DOHH2 (cell line): Measurements from ENCODE around the gene MRPS25.

Source experiments
- H3F3A ChIP-seq: fragments of 200-600 bp; sonication (generic), shearing (Covaris generic); 2 replicates; pipeline ENCODE4 v1.6.0; 2016; ENCODE audit warnings: antibody characterized with exemption, mild to moderate bottlenecking; ENCODE audit not compliant: control insufficient read depth, insufficient read depth
- H3K27ac ChIP-seq: fragments of 200-600 bp; sonication (generic); 2 replicates; pipeline ENCODE4 v1.5.1; 2014; ENCODE audit warnings: low read depth, mild to moderate bottlenecking, low read length, moderate library complexity
- H3K27me3 ChIP-seq: fragments of 200-600 bp; sonication (generic); 2 replicates; pipeline ENCODE4 v1.6.1; 2014; ENCODE audit warnings: mild to moderate bottlenecking, low read length, mixed read lengths; ENCODE audit not compliant: control insufficient read depth
- H3K36me3 ChIP-seq: fragments of 200-600 bp; sonication (generic); 2 replicates; pipeline ENCODE4 v1.6.1; 2014; ENCODE audit warnings: mild to moderate bottlenecking, low read length, moderate library complexity, mixed read lengths; ENCODE audit not compliant: control insufficient read depth
- H3K4me1 ChIP-seq: fragments of 200-600 bp; sonication (generic); 2 replicates; pipeline ENCODE4 v1.6.1; 2014; ENCODE audit warnings: mild to moderate bottlenecking, low read length, mixed read lengths; ENCODE audit not compliant: control insufficient read depth
- H3K4me2 ChIP-seq: fragments of 200-600 bp; sonication (generic); 2 replicates; pipeline ENCODE4 v1.6.0; 2014; ENCODE audit warnings: mild to moderate bottlenecking, low read length, moderate library complexity
- H3K4me3 ChIP-seq: fragments of 200-600 bp; sonication (generic); 2 replicates; pipeline ENCODE4 v1.5.1; 2014; ENCODE audit warnings: mild to moderate bottlenecking, low read length, mixed read lengths
- H3K79me2 ChIP-seq: fragments of 200-600 bp; sonication (generic); 2 replicates; pipeline ENCODE4 v1.6.1; 2014; ENCODE audit warnings: mild to moderate bottlenecking, low read length, mixed read lengths; ENCODE audit not compliant: control insufficient read depth
- H3K9me2 ChIP-seq: fragments of 200-600 bp; sonication (generic); replicated peaks from 2 replicates; pipeline ENCODE4 v1.6.1; 2014; ENCODE audit warnings: mild to moderate bottlenecking, low read length, mixed read lengths; ENCODE audit not compliant: control insufficient read depth
- H3K9me3 ChIP-seq: fragments of 200-600 bp; sonication (generic); 2 replicates; pipeline ENCODE4 v1.6.1; 2014; ENCODE audit warnings: antibody characterized with exemption, low read length, mixed read lengths; ENCODE audit not compliant: control insufficient read depth, insufficient read depth
- H4K20me1 ChIP-seq: fragments of 200-600 bp; sonication (generic); 2 replicates; pipeline ENCODE4 v1.6.0; 2014; ENCODE audit warnings: low read depth, mild to moderate bottlenecking, antibody characterized with exemption, low read length, moderate library complexity; ENCODE audit not compliant: control insufficient read depth, insufficient read depth
- EZH2phosphoT487 ChIP-seq: fragments of 200-600 bp; sonication (generic); IDR thresholded peaks from 2 replicates; pipeline ENCODE4 v1.6.1; 2017; ENCODE audit warnings: borderline replicate concordance, mild to moderate bottlenecking, antibody characterized with exemption, low read length, moderate library complexity, mixed read lengths
- TF ChIP-seq, protein P1 (sequence below): fragments of 200-600 bp; sonication (generic); IDR thresholded peaks from one replicate; pipeline ENCODE4 v1.5.1; 2014; ENCODE audit warnings: antibody characterized with exemption, mild to moderate bottlenecking, low read depth, low read length; ENCODE audit not compliant: poor library complexity, severe bottlenecking

Gene MRPS25

DNA sequence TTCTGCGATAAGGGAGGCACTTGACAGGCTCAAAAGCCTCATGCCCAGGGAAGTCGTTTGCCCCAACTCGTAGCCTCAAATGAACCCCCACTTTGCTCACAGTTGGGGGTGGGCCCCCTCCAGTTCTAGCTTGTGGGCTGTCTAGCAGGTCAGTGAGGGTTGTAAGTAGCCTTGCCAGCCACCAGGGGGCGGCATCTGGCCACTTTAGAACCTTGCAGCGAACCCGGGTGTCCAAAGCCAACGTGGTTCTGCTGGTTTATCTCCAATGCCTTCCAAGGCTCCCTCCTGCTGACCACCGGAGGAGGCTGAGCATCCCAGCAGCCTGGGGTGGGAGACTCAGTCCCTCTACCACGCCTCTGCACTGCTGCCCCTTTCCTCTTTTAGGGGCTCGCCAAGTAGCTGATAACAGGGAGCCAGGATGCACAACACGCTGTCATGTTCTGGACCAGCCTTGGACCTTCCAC, 43.0 kb upstream of the MRPS25 start:
- no peaks in the 10 kb centered on the region for H3K9me3 ChIP-seq
- H3K9me2 ChIP-seq, result no peaks in the 10 kb centered on the region
- TF ChIP-seq EZH2phosphoT487, result no peak
- TF ChIP-seq, protein P1, sequence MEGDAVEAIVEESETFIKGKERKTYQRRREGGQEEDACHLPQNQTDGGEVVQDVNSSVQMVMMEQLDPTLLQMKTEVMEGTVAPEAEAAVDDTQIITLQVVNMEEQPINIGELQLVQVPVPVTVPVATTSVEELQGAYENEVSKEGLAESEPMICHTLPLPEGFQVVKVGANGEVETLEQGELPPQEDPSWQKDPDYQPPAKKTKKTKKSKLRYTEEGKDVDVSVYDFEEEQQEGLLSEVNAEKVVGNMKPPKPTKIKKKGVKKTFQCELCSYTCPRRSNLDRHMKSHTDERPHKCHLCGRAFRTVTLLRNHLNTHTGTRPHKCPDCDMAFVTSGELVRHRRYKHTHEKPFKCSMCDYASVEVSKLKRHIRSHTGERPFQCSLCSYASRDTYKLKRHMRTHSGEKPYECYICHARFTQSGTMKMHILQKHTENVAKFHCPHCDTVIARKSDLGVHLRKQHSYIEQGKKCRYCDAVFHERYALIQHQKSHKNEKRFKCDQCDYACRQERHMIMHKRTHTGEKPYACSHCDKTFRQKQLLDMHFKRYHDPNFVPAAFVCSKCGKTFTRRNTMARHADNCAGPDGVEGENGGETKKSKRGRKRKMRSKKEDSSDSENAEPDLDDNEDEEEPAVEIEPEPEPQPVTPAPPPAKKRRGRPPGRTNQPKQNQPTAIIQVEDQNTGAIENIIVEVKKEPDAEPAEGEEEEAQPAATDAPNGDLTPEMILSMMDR, result peak; percentile 97
- no peaks in the 10 kb centered on the region for H4K20me1 ChIP-seq
- 0 out of 2 replicates have a peak overlapping the region, but pooled peaks have one; percentile 40 for H3K4me3 ChIP-seq
- H3K4me2 ChIP-seq, result peak overlapping the region; percentile 61
- H3K79me2 ChIP-seq, result no peaks in the 10 kb centered on the region
- H3K27me3 ChIP-seq, result peaks cover 5% of the 10 kb centered on the region; the same call in 1 of the 2 replicates
- H3K36me3 ChIP-seq, result no peaks in the 10 kb centered on the region
- peaks cover 5% of the 10 kb centered on the region for H3K4me1 ChIP-seq
- H3K27ac ChIP-seq, result no peak overlapping the region
- H3F3A ChIP-seq, result no peaks in the 10 kb centered on the region; the same call in 1 of the 2 replicates

DNA sequence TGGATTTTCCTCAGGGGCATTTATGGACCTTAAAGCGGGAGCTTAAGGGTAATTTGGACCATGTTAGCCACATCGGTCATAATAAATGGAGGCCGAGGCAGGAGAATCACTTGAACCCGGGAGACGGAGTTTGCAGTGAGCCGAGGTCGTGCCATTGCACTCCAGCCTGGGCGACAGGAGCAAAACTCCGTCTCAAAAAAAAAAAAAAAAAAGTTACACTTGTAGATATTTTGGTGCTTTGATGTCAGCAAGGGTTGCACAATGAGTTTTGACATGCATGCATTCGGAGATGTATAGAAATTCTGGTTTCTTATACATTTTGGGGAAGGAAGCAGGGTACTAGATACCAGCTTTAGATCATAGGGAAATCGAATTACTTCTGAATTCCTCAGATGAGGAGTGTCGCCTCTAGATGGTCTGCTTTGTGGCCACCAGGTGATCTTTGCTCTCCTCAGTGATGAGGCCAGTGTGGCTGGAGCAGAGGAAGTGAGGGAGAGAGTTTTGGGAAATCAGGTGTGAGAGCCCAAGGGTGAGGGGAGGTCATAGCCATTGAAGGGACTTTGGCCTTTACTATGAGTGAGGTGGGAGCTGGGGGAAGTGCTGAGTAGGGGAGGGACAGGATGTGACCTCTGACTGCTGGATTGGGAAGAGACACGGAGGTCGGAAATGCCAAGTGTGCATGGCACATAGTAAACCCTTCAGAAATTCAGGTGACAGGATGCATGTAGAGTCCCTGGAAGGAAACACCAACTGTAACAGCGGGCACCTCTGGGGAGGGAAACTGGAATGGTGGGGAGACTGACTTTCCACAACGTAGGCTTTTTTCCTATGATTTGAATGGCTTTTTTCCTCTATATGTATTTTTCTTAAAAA, 42.2 kb upstream of the MRPS25 start:
- Histone ChIP-seq H3K9me3 (no peaks in the 10 kb centered on the region), H3K4me2 (no peak overlapping the region), H3K36me3 (no peaks in the 10 kb centered on the region), H3K4me3 (no peak overlapping the region), H3K9me2 (no peaks in the 10 kb centered on the region), H3F3A (no peaks in the 10 kb centered on the region; the same call in 1 of the 2 replicates), H3K27me3 (peaks cover 5% of the 10 kb centered on the region; the same call in 1 of the 2 replicates), H4K20me1 (no peaks in the 10 kb centered on the region), H3K4me1 (peaks cover 11% of the 10 kb centered on the region), H3K27ac (no peak overlapping the region), H3K79me2 (no peaks in the 10 kb centered on the region)
- TF ChIP-seq, protein P1, result no peak
- TF ChIP-seq EZH2phosphoT487, result no peak

DNA sequence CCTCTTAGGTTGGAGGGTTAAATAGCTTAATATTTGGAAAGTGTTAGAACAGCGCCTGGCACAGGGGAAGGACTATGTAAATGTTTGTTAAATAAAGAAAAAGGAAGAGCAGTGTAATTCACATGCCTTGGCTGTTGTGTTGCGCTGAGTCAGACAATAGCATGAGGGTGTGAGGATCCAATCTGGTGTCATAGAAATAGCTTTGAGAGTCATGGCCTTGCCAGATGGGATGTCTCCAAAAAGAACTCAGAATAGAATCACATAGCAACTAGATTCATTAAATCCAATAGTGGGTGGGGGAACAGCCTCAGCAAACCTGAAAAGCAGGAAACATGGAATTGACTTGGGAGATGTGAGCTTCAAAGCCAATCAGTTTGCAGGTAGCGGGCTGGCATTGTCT, 37.7 kb upstream of the MRPS25 start:
- H3K4me1 ChIP-seq, result peaks cover 21% of the 10 kb centered on the region
- TF ChIP-seq, protein P1, result no peak
- TF ChIP-seq EZH2phosphoT487, result no peak
- no peak overlapping the region for H3K4me3 ChIP-seq
- H3K9me2 ChIP-seq, result no peaks in the 10 kb centered on the region
- no peaks in the 10 kb centered on the region for H3K9me3 ChIP-seq
- no peaks in the 10 kb centered on the region for H4K20me1 ChIP-seq
- no peak overlapping the region for H3K4me2 ChIP-seq
- no peak overlapping the region for H3K27ac ChIP-seq
- H3F3A ChIP-seq, result no peaks in the 10 kb centered on the region; the same call in 1 of the 2 replicates
- peaks cover 2% of the 10 kb centered on the region; the same call in 1 of the 2 replicates for H3K27me3 ChIP-seq
- peaks cover 13% of the 10 kb centered on the region for H3K79me2 ChIP-seq
- H3K36me3 ChIP-seq, result peaks cover 5% of the 10 kb centered on the region
